Upper lobe of right lung (tissue), 1 donor: ENCODE results near the gene PIAS4. TPM values are rescaled to one million over a fixed set of nuclear protein-coding genes. Genes with fewer than 3 reads are reported as not detected.

Experiments used
- ATAC-seq: fragments of 200-7000 bp; cut with Tn5 transposase; one replicate; pipeline ENCODE4 v1.9.1; 2020; ENCODE audit warnings: mild to moderate bottlenecking, moderate library complexity
- DNase-seq: peaks from one replicate; pipeline ENCODE4 v3.0.0-alpha.2; 2020
- H3K27ac ChIP-seq: fragments of 200-600 bp; one replicate; pipeline ENCODE4 v1.8.0; 2022
- H3K27me3 ChIP-seq: fragments of 200-600 bp; one replicate; pipeline ENCODE4 v1.8.0; 2022; ENCODE audit warnings: mild to moderate bottlenecking
- H3K36me3 ChIP-seq: fragments of 200-600 bp; one replicate; pipeline ENCODE4 v1.8.0; 2022
- H3K4me1 ChIP-seq: fragments of 200-600 bp; one replicate; pipeline ENCODE4 v1.8.0; 2022
- H3K4me3 ChIP-seq: fragments of 200-600 bp; one replicate; pipeline ENCODE4 v1.8.0; 2022; ENCODE audit warnings: mild to moderate bottlenecking
- H3K9me3 ChIP-seq: fragments of 200-600 bp; one replicate; pipeline ENCODE4 v1.8.0; 2022
- intact Hi-C: fragments of 100-400 bp; cut with DNase I; formaldehyde crosslinking; loops from one replicate; pipeline ENCODE4 v1.11.0; 2022
- total RNA-seq: library from RNA; stranded (reverse); fragmentation: NEBNext Ultra II Directional; extraction: Animal tissue kit (Norgen Biotek cat#: 25700); gene quantifications from one replicate; pipeline ENCODE4 v1.2.1, GENCODE V29; 2021
- TF ChIP-seq, protein P1 (sequence below): fragments of 200-600 bp; IDR thresholded peaks from one replicate; pipeline ENCODE4 v1.8.0; 2022; ENCODE audit warnings: antibody characterized with exemption
- donor health status: DM: no; HTN: yes; CAD: no; lungs with severe emphysema.

PIAS4 gene
- total RNA-seq, 1 donor from 2014 or later: 25.4 TPM

DNA sequence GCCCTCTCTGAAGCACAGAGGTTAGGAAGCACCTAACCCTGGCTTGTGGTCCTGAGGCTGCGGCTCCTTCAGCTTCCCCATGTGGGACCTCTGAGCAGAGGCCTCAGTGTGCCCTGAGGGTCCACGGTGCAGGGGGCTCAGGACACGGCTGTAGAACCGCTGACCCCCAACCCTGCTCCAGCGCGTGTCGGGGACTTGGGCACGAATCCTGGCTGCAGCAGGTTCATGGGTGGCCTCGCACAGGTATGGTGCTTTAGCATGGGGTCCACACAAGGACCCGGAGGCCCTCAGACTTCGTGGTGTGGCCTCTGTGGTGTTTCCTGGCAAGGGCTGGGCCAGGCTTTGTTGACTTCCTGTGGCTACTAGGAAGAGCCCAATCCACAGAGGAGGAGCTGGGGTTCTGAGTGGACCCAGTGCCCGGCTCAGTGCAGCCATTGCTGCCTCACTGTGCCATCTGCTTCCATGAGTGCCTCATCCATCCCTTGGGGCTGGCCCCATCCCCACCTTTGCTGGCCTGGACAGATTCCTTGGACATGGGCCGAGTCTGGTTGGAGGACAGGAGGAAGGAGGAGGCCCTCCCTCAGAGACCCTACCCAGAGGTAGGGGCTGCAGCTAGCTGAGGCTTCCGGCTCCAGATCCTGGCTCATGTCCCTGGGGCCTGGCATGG lies 34.7 kb downstream of the PIAS4 start:
- TF ChIP-seq, protein P1, sequence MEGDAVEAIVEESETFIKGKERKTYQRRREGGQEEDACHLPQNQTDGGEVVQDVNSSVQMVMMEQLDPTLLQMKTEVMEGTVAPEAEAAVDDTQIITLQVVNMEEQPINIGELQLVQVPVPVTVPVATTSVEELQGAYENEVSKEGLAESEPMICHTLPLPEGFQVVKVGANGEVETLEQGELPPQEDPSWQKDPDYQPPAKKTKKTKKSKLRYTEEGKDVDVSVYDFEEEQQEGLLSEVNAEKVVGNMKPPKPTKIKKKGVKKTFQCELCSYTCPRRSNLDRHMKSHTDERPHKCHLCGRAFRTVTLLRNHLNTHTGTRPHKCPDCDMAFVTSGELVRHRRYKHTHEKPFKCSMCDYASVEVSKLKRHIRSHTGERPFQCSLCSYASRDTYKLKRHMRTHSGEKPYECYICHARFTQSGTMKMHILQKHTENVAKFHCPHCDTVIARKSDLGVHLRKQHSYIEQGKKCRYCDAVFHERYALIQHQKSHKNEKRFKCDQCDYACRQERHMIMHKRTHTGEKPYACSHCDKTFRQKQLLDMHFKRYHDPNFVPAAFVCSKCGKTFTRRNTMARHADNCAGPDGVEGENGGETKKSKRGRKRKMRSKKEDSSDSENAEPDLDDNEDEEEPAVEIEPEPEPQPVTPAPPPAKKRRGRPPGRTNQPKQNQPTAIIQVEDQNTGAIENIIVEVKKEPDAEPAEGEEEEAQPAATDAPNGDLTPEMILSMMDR: no peak
- Histone ChIP-seq H3K4me1 (peaks cover 12% of the 10 kb centered on the region), H3K36me3 (peaks cover 32% of the 10 kb centered on the region), H3K9me3 (no peaks in the 10 kb centered on the region), H3K27ac (no peak overlapping the region), H3K27me3 (no peaks in the 10 kb centered on the region), H3K4me3 (no peak overlapping the region)
- intact Hi-C loops: no loop called here
- no peak for DNase-seq
- ATAC-seq: peak; percentile 21

DNA sequence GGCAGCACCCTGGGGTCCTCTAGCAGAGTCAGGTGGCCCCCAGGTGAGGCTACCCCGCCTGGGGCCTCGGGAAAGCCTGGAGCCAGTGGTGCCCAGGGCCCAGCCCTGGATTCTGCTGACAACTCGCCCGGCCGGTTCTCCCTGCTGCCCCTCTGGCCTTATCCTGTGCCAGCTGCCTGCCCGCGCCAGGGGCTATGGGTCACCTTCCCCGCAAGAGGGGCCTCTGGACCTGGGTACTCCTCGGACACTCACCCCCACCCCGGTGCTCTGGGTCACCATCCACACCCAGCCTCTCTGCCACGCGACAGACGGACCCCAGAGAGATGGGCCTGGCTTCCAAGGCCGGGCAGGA lies 35.2 kb downstream of the PIAS4 start:
- peaks cover 31% of the 10 kb centered on the region for H3K36me3 ChIP-seq
- ATAC-seq: peak; percentile 79
- TF ChIP-seq, protein P1: no peak
- H3K4me1 ChIP-seq: peaks cover 12% of the 10 kb centered on the region
- H3K4me3 ChIP-seq: no peak overlapping the region
- no peaks in the 10 kb centered on the region for H3K9me3 ChIP-seq
- no peak overlapping the region for H3K27ac ChIP-seq
- DNase-seq: peak; percentile 81
- H3K27me3 ChIP-seq: no peaks in the 10 kb centered on the region
- intact Hi-C loops: no loop called here

DNA sequence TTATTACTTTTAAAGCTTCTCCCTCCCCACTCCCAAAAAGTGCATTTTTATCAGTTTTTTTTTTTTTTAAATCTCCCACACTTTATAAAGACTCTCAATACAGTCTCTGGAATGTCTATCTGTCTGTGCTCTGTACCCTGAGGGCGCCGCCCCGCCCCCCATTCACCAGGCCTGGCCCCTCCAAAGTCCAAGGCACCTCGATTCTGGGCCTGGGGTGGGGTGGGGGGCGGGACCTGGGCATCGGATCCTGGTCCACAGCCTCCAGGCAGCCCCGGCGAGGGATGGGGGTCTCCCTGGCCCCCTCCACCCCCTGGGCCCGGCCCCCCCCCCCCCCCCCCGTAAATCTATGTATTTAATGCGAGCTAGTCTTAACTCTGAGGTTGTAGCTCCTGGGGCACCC lies 35.9 kb downstream of the PIAS4 start:
- no peaks in the 10 kb centered on the region for H3K9me3 ChIP-seq
- intact Hi-C loops: no loop called here
- peaks cover 12% of the 10 kb centered on the region for H3K4me1 ChIP-seq
- H3K36me3 ChIP-seq: peaks cover 28% of the 10 kb centered on the region
- TF ChIP-seq, protein P1: no peak
- H3K4me3 ChIP-seq: no peak overlapping the region
- no peak for ATAC-seq
- DNase-seq: no peak
- H3K27ac ChIP-seq: no peak overlapping the region
- no peaks in the 10 kb centered on the region for H3K27me3 ChIP-seq

DNA sequence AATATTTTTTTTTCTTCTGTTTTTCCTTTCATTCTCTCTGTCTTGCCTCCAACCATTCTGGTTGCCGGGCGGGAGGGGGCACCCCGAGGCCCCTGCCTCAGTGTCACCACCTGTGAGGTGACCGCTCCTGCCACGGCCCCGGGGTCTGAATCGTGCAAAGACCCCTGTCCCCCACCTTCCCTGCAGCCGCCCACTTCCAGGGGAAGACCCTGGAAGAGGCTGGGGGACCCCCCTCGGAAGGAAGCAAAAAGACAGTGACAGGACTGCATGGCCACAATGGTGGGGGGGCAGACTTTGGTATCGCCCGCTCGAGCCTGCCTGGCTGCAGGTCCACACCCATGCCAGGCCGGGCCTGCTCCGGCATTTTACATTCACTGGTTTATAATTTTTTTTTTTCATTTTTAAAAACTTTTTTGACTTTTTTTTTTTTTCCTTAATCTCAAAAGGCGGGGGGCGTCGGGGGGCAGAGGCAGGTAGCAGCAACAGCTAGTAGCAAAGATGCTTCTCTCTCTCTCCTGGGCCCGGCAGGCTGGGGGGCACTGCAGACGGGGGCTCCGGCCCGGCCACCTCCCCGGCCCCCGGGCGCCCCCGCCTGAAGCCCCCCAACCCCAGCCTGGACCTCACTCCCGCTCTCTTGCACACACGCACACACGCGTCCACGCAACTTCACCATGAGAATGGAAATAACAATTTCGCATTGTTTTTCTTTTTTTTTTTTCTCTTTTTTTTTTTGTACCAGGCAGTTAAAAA lies 36.6 kb downstream of the PIAS4 start:
- ATAC-seq (no peak), DNase-seq (no peak)
- H3K4me1 ChIP-seq: peaks cover 12% of the 10 kb centered on the region
- no peaks in the 10 kb centered on the region for H3K27me3 ChIP-seq
- no peak overlapping the region for H3K27ac ChIP-seq
- intact Hi-C loops: no loop called here
- no peaks in the 10 kb centered on the region for H3K9me3 ChIP-seq
- H3K4me3 ChIP-seq: no peak overlapping the region
- H3K36me3 ChIP-seq: peaks cover 28% of the 10 kb centered on the region
- TF ChIP-seq, protein P1: no peak

DNA sequence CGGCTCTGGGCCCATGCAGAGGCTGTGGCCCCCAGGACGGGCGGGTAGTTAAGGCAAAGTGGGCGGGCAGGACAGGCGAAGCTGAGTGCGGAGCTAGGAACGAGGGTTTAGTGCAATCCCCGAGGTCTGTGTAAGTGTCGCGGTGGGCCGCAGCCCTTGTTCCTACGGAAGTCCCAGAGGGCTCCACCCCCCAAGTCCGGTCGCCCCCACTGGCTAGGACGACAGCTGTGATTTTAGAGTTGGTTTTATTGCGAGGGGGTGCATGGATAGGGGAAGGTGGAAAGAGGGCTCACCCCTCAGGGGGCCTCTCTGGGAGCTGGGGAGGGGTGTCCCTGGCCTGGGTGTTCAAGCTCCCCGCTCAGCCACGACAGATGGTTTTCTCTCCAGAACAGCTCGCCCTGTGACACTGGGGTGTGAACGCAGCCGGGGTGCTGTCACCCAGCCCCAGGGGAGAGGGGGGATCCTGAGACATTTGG lies 37.5 kb downstream of the PIAS4 start:
- Histone ChIP-seq H3K9me3 (no peaks in the 10 kb centered on the region), H3K27me3 (no peaks in the 10 kb centered on the region), H3K4me1 (peaks cover 12% of the 10 kb centered on the region), H3K36me3 (peaks cover 34% of the 10 kb centered on the region), H3K27ac (no peak overlapping the region), H3K4me3 (no peak overlapping the region)
- TF ChIP-seq, protein P1: no peak
- intact Hi-C loops: no loop called here
- no peak for DNase-seq
- no peak for ATAC-seq
